Fibroblast of skin of left biceps (primary cell): ENCODE data around the gene MKI67.

Experiments
- DNase-seq, 2 experiments: peaks; one replicate each; pipeline ENCODE4 v3.0.0-alpha.2; 2013; ENCODE audit warnings: low read depth in 2 of 2

Gene MKI67

GRCh38 chr10:128052696-128053095, 73.5 kb downstream of the MKI67 start:
- no peak for DNase-seq

GRCh38 chr10:128051548-128051947, 74.7 kb downstream of the MKI67 start:
- no peak for DNase-seq

GRCh38 chr10:128050936-128051335, 75.3 kb downstream of the MKI67 start:
- no peak for DNase-seq

- DNase-seq: no peak
These were observed 76.1 kb downstream of the MKI67 start for GRCh38 chr10:128050121-128050516.

- no peak for DNase-seq
These were observed 76.8 kb downstream of the MKI67 start for GRCh38 chr10:128049226-128050120.

GRCh38 chr10:128048819-128049210, 77.4 kb downstream of the MKI67 start:
- DNase-seq: no peak

GRCh38 chr10:128047991-128048818, 78.0 kb downstream of the MKI67 start:
- DNase-seq: no peak

GRCh38 chr10:128047351-128047750, 78.9 kb downstream of the MKI67 start:
- DNase-seq: no peak

- no peak for DNase-seq
These were observed 79.3 kb downstream of the MKI67 start for GRCh38 chr10:128046953-128047290.
